ENCODE data around the gene EOLA2.
"Not testable (repeated sequence)": the region's sequence is repeated elsewhere in the genome, so short reads cannot be mapped to it uniquely, and the experiment has no call there.

The EOLA2 gene

GRCh38 chrX:149938427-149938880, at the start of gene EOLA2:
EOLA2 (minus strand) TSS chrX:149938491; CDS start chrX:149933874, 4,617 bp downstream.
- DNase-seq (ENCODE audit: low read depth in 2 of 2), result peak; percentile 73 to 77

DNA sequence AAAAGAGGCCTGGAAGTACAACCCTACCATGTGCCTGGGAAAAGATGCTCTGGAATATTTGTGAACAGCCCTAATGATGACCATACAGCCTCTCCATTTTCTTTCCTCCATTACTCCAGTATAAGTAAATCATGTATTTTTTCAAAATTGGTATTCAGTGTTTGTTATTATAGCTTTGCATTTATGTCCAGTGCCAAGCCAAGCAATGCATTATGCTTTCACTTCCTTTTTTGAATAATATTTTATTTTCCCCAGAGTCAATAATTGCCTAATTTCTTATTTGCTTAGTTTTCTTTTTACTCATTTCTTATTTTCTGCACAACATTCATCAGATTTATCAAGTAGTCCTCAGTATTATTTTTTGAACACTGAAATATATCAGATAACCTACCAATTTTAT, 49.3 kb upstream of the EOLA2 start:
- no peak for DNase-seq (ENCODE audit: low read depth in 2 of 2)

DNA sequence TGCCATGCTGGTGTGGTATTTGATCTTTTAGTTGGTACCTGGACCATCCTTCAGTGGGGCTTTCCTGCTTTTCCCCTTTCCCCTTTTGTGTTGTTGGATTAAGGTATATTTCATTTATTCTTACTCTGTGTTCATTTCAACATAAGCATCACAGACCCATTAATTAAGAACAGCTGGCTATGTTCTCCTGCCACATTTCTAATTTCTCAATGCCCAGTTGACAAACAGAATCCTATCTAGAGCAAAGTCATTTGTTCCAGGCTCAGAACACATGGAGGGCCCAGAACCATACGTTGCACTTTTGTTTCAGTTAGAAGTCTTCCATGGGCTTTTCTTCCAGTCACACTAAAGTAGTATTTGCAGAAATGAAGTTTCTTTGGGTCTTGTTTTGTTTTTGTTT, 46.1 kb upstream of the EOLA2 start:
- no peak for DNase-seq (ENCODE audit: low read depth in 2 of 2)

DNA sequence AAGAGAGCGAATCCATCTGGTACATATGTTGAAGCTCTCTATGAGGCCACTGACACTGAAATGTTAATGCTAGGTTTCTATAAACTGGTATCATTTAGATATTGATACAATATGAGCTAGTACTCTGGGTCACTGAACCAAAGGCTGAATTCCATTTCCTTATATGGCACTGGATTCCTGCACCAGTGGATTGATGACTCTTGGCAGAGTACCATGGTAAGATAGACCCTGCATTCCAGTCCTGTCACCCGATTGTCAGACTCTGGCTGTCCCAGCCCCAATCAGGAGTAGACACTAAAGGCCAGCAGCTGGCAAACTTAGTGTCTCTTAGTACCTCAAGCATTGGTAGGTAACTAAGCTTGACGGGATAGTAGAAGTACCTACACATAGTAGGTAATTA, 44.0 kb upstream of the EOLA2 start:
- no peak for DNase-seq (ENCODE audit: low read depth in 2 of 2)

DNA sequence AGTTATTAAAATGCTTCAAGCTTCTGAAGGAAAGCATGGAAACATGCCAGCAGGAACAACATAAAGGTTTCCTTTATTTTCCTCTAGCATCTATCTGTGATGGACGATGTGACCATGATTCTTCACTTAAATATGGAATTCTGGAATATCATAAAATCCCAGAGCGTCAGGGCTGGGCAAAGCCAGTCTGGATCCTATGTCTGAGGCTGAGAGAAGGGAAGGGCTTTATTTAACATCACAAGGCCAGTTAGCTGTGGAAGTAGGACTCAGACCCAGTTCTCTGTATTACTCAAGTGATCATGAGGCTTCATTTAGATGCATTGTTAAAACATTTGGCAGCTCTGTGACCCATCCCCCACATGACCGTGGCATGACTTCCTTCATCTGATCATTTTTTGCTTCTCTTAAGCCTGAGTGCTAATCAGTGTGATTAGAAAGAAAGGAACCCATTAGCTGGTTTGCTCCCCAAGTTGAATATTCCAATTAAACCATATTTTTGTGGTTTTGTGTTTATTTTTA, 40.9 kb upstream of the EOLA2 start:
- no peak for DNase-seq (ENCODE audit: low read depth in 2 of 2)

DNA sequence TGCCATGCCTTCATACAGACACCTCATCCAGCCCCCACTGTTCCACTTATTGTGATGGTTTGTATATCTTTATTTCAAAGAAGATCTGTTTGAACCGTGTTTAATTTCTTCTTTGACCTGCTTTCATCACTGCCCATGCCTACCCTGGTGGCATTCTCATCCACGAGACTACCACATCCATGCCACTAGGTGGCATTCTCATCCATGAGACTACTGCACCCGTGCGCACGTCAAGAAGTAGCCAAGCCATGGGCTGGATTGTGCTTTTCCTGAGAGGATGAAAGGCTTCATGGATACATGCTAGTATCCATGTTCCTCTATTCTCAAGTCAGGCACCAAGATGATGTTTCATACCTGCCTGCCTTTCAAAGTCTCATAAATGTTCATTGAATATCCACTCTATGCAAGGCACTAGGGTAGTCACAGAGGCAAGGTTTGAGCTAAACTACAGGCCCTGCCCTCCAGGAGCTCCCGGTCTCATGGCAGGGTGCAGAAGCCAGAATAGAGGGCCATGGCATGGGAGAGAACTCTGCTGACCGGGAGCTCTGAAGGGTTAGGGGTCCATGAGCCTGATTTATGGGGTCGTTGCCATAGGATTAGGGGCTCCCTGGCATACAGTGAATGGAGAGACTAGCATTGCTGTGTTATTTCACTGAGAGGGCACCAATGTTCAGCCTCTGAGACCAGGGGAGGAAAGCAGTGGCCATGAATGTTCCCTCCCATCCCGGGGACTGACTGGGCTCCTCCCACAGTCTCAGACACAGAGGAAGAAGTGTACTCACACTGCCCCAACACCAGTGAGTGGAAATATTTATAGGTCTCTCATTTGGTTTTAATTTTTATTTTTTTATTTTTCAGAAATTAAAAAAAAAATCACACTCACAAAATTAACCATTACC, 24.8 kb upstream of the EOLA2 start:
- DNase-seq (ENCODE audit: low read depth in 2 of 2), result no peak

GRCh38 chrX:149962010-149962409, 23.7 kb upstream of the EOLA2 start:
- no peak for DNase-seq (ENCODE audit: low read depth in 2 of 2)

DNA sequence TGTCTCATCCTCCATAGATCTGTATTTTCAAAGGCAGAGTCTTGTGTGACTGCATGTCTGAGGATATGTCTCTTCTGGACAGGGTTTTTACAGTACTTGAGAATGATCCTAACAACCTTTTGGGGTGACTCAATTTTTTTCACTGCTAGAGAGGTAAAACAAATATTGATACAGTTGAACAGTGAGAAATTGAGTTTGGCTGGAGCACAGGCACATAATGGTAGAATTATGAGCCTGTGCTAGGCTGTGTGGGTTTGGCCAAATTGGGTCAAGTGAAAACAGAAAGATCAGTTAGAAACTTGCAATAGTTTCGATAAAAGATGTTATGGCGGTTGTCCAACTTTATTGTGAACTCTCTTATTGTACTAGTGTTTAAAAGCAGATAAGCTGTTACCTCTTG, 23.3 kb upstream of the EOLA2 start:
- DNase-seq (ENCODE audit: low read depth in 2 of 2), result no peak

- no peak for DNase-seq (ENCODE audit: low read depth in 2 of 2)
Measured at GRCh38 chrX:149950681-149951080, 12.4 kb upstream of the EOLA2 start.

GRCh38 chrX:149949743-149950436, 11.6 kb upstream of the EOLA2 start:
- no peak for DNase-seq (ENCODE audit: low read depth in 2 of 2)

DNA sequence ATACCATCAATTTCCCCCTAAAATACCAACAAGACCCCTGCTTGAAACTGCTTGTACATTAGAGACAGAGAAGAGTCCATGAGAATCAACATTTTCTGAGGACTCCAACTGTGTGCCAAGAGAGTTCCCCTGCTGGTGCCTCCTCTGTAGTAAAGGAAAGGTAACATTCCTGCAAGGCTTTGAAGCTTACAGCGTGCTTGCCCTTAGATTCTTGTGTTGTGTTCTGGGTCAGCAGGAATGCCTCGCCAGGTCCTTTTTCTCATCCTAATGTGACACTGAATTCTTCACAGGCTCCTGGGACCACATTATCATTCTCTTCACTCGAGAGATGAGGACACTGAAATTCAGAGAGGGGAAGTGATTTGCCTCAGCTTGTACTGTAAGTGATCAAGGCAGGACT, 9.7 kb upstream of the EOLA2 start:
- no peak for DNase-seq (ENCODE audit: low read depth in 2 of 2)

DNA sequence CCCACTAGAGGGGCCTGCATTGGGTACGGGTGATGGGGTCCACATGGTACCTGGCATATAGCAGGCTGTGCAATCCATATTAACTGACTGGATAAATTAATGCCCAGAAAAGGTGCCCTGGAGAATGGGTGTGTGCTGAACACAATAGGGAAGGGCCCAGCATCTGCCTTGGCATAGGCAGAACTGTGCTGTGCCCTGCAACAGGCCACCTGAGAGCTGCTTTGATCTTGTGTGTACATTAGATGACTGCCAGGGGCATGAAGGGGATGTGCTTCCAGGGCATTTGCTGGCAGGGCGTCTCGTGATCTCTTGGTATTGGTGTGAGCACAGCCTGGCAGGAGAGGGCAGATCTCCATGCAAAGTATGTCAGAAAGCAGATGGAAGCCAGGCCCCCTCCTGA, 8.6 kb upstream of the EOLA2 start:
- not testable (repeated sequence) for DNase-seq (ENCODE audit: low read depth in 2 of 2)

GRCh38 chrX:149945820-149946219, 7.5 kb upstream of the EOLA2 start:
- DNase-seq (ENCODE audit: low read depth in 2 of 2), result not testable (repeated sequence)

- not testable (repeated sequence) for DNase-seq (ENCODE audit: low read depth in 2 of 2)
Measured at GRCh38 chrX:149945087-149945670, 6.9 kb upstream of the EOLA2 start.

DNA sequence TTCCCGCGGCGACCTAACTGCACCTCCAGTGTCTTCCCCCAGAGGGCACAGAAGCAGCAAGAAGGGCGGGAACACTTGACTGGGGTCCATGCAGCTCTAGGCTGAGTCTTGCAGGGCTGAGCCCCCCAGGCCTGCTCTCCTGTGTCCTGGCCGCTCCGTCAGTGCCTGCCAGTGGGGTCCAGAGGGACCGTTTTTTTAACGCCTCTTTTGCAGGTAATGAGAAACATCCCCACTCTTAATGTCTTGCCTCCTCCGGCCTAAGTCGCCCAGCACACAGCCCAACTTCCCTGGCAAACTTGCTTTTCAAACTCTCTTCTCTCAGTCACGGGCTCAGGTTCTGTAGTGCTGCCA, 2.4 kb upstream of the EOLA2 start:
- DNase-seq (ENCODE audit: low read depth in 2 of 2), result not testable (repeated sequence)

- DNase-seq (ENCODE audit: low read depth in 2 of 2), result peak; percentile 69 to 79
Measured at GRCh38 chrX:149939905-149940673, 1.8 kb upstream of the EOLA2 start.

GRCh38 chrX:149939655-149939904, 1.3 kb upstream of the EOLA2 start:
- no peak for DNase-seq (ENCODE audit: low read depth in 2 of 2)

- peak; percentile 74 to 79 for DNase-seq (ENCODE audit: low read depth in 2 of 2)
Measured at GRCh38 chrX:149938881-149939654, 777 bp upstream of the EOLA2 start.

DNA sequence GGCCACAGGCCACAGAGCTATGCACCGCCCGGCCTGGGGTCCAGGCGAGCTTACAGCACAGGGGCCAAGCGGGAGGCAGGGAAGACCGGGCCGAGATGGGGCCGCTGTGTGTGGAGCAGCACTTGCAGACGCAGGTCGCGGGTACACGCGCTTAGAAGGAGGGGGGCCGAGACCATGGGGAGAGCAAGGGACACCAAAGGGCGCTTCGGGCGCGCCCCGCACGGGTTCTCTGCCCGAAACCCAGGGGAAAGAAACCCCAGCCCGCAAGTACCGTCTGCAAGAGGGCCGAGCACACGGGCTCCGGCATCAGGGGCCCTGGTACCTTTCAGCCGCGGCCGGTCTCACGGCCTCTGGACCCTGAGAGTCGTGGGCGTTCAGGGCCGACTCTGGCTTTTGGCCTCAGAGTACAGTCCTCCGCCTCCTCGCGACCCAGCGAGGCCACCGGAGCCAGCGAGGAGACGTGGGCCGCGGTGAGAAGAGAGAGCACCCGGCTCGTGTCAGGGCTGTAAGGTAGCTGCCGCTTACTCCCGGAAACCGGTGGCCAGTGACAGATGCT, 342 bp downstream of the EOLA2 start:
- no peak for DNase-seq (ENCODE audit: low read depth in 2 of 2)

DNA sequence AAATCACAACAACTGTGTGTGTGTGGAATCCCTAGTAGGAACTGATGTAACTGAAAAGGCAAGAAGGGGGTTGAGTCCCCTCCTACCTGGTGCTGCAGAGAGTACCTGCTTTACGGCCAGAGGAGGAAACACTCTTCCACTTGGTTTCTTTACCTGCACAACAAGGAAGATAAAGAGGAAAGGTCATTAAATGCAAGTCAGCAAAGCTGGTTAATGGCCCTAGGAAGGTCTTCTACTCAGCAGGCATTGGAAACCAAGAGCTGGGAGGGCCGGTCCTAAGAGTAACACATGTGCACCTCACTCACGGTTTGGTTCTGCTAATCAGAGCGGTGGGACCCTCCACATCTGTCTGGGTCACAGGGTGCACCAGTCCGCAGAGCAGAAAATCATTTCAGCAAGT, 963 bp downstream of the EOLA2 start:
- not testable (repeated sequence) for DNase-seq (ENCODE audit: low read depth in 2 of 2)

- DNase-seq (ENCODE audit: low read depth in 2 of 2), result not testable (repeated sequence)
Measured at GRCh38 chrX:149933547-149933946, 4.7 kb downstream of the EOLA2 start.
